H1 (cell line): ENCODE data around the gene CDH15.

Experiments
- EP300 ChIP-seq, 2 experiments: IDR thresholded peaks; 1 replicate in 1 of 2; 2 replicates in 1 of 2; pipeline ENCODE4 v1.6.1; 2011 to 2012; ENCODE audit warnings: low read depth in 2 of 2, low read length in 2 of 2, mild to moderate bottlenecking in 2 of 2, borderline replicate concordance in 1 of 2, inconsistent platforms in 1 of 2, moderate library complexity in 1 of 2
- FOSL1 ChIP-seq: IDR thresholded peaks from 2 replicates; pipeline ENCODE4 v1.6.1; 2011; ENCODE audit warnings: mild to moderate bottlenecking, low read depth, low read length, moderate library complexity; ENCODE audit not compliant: insufficient read depth
- JUN ChIP-seq: IDR thresholded peaks from 2 replicates; pipeline ENCODE4 v1.6.1; 2011; ENCODE audit warnings: low read depth, mild to moderate bottlenecking, improper control_type of control experiment, low read length
- POLR2AphosphoS5 ChIP-seq: IDR thresholded peaks from 2 replicates; pipeline ENCODE4 v1.6.1; 2011; ENCODE audit warnings: low read depth, low read length
- RAD21 ChIP-seq, 2 experiments: IDR thresholded peaks in 1 of 2; conservative IDR thresholded peaks in 1 of 2; 2 replicates each; pipeline ENCODE4 v1.6.1; 2011; ENCODE audit warnings: low read depth in 2 of 2, low read length in 2 of 2, improper control_type of control experiment in 1 of 2, inconsistent platforms in 1 of 2, mild to moderate bottlenecking in 1 of 2, moderate library complexity in 1 of 2
- RFX5 ChIP-seq: IDR thresholded peaks from 2 replicates; pipeline ENCODE4 v1.6.1; 2011; ENCODE audit warnings: low read depth, low read length, improper control_type of control experiment, borderline replicate concordance
- SIN3A ChIP-seq, 2 experiments: IDR thresholded peaks in 1 of 2; conservative IDR thresholded peaks in 1 of 2; 2 replicates each; pipeline ENCODE4 v1.6.1; 2011 to 2012; ENCODE audit warnings: low read length in 2 of 2, improper control_type of control experiment in 1 of 2, low read depth in 1 of 2, mild to moderate bottlenecking in 1 of 2
- TAF1 ChIP-seq: IDR thresholded peaks from 2 replicates; pipeline ENCODE4 v1.6.1; 2011; ENCODE audit warnings: mild to moderate bottlenecking, low read depth, low read length
- TCF12 ChIP-seq: IDR thresholded peaks from 2 replicates; pipeline ENCODE4 v1.6.1; 2011; ENCODE audit warnings: low read depth, mild to moderate bottlenecking, low read length
- ZNF274 ChIP-seq: IDR thresholded peaks from 2 replicates; pipeline ENCODE4 v1.7.0; 2012; ENCODE audit warnings: low read length, borderline replicate concordance; ENCODE audit errors: extremely low read depth
- TF ChIP-seq, protein P1 (sequence below), 3 experiments: IDR thresholded peaks; 1 replicate in 2 of 3; 2 replicates in 1 of 3; pipeline versions ENCODE4 v1.5.1 to v1.6.1; 2011; ENCODE audit warnings: low read length in 3 of 3, mild to moderate bottlenecking in 3 of 3, inconsistent platforms in 2 of 3, low read depth in 1 of 3, moderate library complexity in 1 of 3; ENCODE audit not compliant: insufficient read depth in 1 of 3; ENCODE audit errors: control extremely low read depth in 1 of 3
- TF ChIP-seq, protein P2 (sequence below): IDR thresholded peaks from 2 replicates; pipeline ENCODE4 v1.6.1; 2011; ENCODE audit warnings: low read length, improper control_type of control experiment
- TF ChIP-seq, protein P3 (sequence below): IDR thresholded peaks from 2 replicates; pipeline ENCODE4 v1.6.1; 2012; ENCODE audit warnings: inconsistent platforms
- TF ChIP-seq, protein P4 (sequence below): IDR thresholded peaks from 2 replicates; pipeline ENCODE4 v1.6.1; 2012; ENCODE audit warnings: low read length, inconsistent platforms

DNA sequence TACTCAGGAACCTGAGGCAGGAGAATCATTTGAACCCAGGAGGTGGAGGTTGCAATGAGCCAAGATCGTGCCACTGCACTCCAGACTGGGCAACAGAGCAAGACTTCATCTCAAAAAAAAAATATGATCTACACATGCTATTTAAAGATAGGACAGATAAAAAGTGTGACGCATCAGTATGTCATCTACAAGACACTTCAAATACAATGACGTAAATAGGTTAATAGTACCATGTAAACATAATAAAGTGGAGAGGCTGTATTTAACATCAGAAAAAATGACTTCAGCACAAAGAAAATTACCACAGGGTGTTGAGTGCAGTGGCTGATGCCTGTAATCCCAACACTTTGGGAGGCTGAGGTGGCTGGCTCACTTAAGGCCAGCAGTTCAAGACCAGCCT is 66.2 kb downstream of the CDH15 start:
- TF ChIP-seq, protein P1, sequence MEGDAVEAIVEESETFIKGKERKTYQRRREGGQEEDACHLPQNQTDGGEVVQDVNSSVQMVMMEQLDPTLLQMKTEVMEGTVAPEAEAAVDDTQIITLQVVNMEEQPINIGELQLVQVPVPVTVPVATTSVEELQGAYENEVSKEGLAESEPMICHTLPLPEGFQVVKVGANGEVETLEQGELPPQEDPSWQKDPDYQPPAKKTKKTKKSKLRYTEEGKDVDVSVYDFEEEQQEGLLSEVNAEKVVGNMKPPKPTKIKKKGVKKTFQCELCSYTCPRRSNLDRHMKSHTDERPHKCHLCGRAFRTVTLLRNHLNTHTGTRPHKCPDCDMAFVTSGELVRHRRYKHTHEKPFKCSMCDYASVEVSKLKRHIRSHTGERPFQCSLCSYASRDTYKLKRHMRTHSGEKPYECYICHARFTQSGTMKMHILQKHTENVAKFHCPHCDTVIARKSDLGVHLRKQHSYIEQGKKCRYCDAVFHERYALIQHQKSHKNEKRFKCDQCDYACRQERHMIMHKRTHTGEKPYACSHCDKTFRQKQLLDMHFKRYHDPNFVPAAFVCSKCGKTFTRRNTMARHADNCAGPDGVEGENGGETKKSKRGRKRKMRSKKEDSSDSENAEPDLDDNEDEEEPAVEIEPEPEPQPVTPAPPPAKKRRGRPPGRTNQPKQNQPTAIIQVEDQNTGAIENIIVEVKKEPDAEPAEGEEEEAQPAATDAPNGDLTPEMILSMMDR (IDR thresholded peaks at IDR 0.05; ENCODE audit: control extremely low read depth in 1 of 3, insufficient read depth in 1 of 3, low read depth in 1 of 3, low read length in 3 of 3), result no peak
- no peak for TF ChIP-seq ZNF274
- TF ChIP-seq FOSL1, result no peak
- no peak for TF ChIP-seq RFX5
- TF ChIP-seq, protein P2, sequence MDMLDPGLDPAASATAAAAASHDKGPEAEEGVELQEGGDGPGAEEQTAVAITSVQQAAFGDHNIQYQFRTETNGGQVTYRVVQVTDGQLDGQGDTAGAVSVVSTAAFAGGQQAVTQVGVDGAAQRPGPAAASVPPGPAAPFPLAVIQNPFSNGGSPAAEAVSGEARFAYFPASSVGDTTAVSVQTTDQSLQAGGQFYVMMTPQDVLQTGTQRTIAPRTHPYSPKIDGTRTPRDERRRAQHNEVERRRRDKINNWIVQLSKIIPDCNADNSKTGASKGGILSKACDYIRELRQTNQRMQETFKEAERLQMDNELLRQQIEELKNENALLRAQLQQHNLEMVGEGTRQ, result no peak
- TF ChIP-seq, protein P3, sequence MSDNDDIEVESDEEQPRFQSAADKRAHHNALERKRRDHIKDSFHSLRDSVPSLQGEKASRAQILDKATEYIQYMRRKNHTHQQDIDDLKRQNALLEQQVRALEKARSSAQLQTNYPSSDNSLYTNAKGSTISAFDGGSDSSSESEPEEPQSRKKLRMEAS, result no peak
- no peak for TF ChIP-seq SIN3A (conservative IDR thresholded peaks at IDR 0.05 in 1 of 2, IDR thresholded peaks at IDR 0.05 in 1 of 2; ENCODE audit: low read depth in 1 of 2, low read length in 2 of 2)
- TF ChIP-seq, protein P4, sequence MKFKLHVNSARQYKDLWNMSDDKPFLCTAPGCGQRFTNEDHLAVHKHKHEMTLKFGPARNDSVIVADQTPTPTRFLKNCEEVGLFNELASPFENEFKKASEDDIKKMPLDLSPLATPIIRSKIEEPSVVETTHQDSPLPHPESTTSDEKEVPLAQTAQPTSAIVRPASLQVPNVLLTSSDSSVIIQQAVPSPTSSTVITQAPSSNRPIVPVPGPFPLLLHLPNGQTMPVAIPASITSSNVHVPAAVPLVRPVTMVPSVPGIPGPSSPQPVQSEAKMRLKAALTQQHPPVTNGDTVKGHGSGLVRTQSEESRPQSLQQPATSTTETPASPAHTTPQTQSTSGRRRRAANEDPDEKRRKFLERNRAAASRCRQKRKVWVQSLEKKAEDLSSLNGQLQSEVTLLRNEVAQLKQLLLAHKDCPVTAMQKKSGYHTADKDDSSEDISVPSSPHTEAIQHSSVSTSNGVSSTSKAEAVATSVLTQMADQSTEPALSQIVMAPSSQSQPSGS, result no peak
- no peak for TF ChIP-seq POLR2AphosphoS5
- TF ChIP-seq EP300 (IDR thresholded peaks at IDR 0.05; ENCODE audit: borderline replicate concordance in 1 of 2, low read depth in 2 of 2, low read length in 2 of 2), result no peak
- TF ChIP-seq JUN, result no peak
- TF ChIP-seq TAF1, result no peak
- TF ChIP-seq RAD21 (IDR thresholded peaks at IDR 0.05 in 1 of 2, conservative IDR thresholded peaks at IDR 0.05 in 1 of 2; ENCODE audit: low read depth in 2 of 2, low read length in 2 of 2), result no peak
- TF ChIP-seq TCF12, result no peak
